KMS-11 (cell line): ENCODE results near the gene MID1.

ENCODE experiments used
- H2AFZ ChIP-seq: fragments of 200-600 bp; sonication (generic); 2 replicates; pipeline ENCODE4 v1.6.1; 2016; ENCODE audit warnings: antibody characterized with exemption, mixed run types, low read depth
- H3K27ac ChIP-seq: fragments of 200-600 bp; sonication (generic); 2 replicates; pipeline ENCODE4 v1.6.1; 2016; ENCODE audit warnings: mild to moderate bottlenecking, mixed run types
- H3K27me3 ChIP-seq: fragments of 200-600 bp; sonication (generic); 2 replicates; pipeline ENCODE4 v1.6.1; 2017; ENCODE audit warnings: mild to moderate bottlenecking, low read depth, mixed run types, moderate library complexity; ENCODE audit not compliant: insufficient read depth
- H3K36me3 ChIP-seq: fragments of 200-600 bp; sonication (generic); 2 replicates; pipeline ENCODE4 v1.6.1; 2017; ENCODE audit warnings: mild to moderate bottlenecking, mixed run types; ENCODE audit not compliant: insufficient read depth
- H3K4me1 ChIP-seq: fragments of 200-600 bp; sonication (generic); 2 replicates; pipeline ENCODE4 v1.6.1; 2016; ENCODE audit warnings: mild to moderate bottlenecking, low read depth, mixed run types; ENCODE audit not compliant: poor library complexity, severe bottlenecking
- H3K4me2 ChIP-seq: fragments of 200-600 bp; sonication (generic); 2 replicates; pipeline ENCODE4 v1.7.0; 2016; ENCODE audit warnings: mild to moderate bottlenecking, mixed run types
- H3K4me3 ChIP-seq: fragments of 200-600 bp; sonication (generic); IDR thresholded peaks from 2 replicates; pipeline ENCODE4 v1.6.1; 2017; ENCODE audit warnings: low read depth, low read length, mixed read lengths; ENCODE audit not compliant: insufficient read depth
- H3K79me2 ChIP-seq: fragments of 200-600 bp; sonication (generic); 2 replicates; pipeline ENCODE4 v1.6.1; 2016; ENCODE audit warnings: low read depth, mixed run types; ENCODE audit not compliant: insufficient read depth
- H3K9ac ChIP-seq: fragments of 200-600 bp; sonication (generic); 2 replicates; pipeline ENCODE4 v1.6.1; 2016; ENCODE audit warnings: mild to moderate bottlenecking, mixed run types
- H4K20me1 ChIP-seq: fragments of 200-600 bp; sonication (generic); 2 replicates; pipeline ENCODE4 v1.6.1; 2016; ENCODE audit warnings: mild to moderate bottlenecking, mixed run types; ENCODE audit not compliant: insufficient read depth
- TF ChIP-seq, protein P1 (sequence below): fragments of 200-600 bp; sonication (generic); conservative IDR thresholded peaks from 2 replicates; pipeline ENCODE4 v1.6.1; 2017; ENCODE audit warnings: low read depth, mild to moderate bottlenecking, antibody characterized with exemption, low read length, moderate library complexity, mixed read lengths

Gene MID1

GRCh38 chrX:10533696-10534365 lies 86.6 kb downstream of the MID1 start:
- Histone ChIP-seq H4K20me1 (no peaks in the 10 kb centered on the region), H3K9ac (no peak overlapping the region), H3K27me3 (no peaks in the 10 kb centered on the region), H3K4me1 (no peaks in the 10 kb centered on the region), H3K36me3 (no peaks in the 10 kb centered on the region), H3K4me3 (no peak overlapping the region), H3K27ac (no peak overlapping the region), H2AFZ (no peak overlapping the region), H3K79me2 (no peaks in the 10 kb centered on the region), H3K4me2 (no peak overlapping the region)
- TF ChIP-seq, protein P1, sequence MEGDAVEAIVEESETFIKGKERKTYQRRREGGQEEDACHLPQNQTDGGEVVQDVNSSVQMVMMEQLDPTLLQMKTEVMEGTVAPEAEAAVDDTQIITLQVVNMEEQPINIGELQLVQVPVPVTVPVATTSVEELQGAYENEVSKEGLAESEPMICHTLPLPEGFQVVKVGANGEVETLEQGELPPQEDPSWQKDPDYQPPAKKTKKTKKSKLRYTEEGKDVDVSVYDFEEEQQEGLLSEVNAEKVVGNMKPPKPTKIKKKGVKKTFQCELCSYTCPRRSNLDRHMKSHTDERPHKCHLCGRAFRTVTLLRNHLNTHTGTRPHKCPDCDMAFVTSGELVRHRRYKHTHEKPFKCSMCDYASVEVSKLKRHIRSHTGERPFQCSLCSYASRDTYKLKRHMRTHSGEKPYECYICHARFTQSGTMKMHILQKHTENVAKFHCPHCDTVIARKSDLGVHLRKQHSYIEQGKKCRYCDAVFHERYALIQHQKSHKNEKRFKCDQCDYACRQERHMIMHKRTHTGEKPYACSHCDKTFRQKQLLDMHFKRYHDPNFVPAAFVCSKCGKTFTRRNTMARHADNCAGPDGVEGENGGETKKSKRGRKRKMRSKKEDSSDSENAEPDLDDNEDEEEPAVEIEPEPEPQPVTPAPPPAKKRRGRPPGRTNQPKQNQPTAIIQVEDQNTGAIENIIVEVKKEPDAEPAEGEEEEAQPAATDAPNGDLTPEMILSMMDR = no peak

GRCh38 chrX:10531927-10532326 lies 88.5 kb downstream of the MID1 start:
- Histone ChIP-seq H3K79me2 (no peaks in the 10 kb centered on the region), H3K4me2 (no peak overlapping the region), H3K36me3 (no peaks in the 10 kb centered on the region), H3K4me1 (no peaks in the 10 kb centered on the region), H3K9ac (no peak overlapping the region), H4K20me1 (no peaks in the 10 kb centered on the region), H3K27me3 (no peaks in the 10 kb centered on the region), H3K4me3 (no peak overlapping the region), H3K27ac (no peak overlapping the region), H2AFZ (no peak overlapping the region)
- TF ChIP-seq, protein P1 = no peak

DNA sequence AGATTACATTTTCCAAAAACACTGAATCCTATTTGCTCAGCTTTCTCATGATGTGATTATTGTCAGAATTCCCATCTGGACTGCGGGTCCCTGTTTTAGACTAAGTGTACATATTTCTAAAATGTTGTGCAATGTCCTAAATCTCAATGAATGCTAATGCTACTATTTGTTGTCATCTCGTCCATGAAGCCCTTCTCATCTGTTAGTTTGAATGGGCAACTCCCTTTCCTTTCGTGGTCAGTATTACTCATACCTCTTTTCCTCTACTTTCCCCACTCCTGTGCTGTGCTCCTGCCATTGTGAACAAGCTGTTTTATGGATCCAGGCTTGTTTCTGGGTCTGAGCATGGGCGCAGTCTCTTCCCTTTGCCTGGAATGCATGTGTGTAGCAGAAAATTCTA lies 91.0 kb downstream of the MID1 start:
- Histone ChIP-seq H3K79me2 (no peaks in the 10 kb centered on the region), H3K27me3 (no peaks in the 10 kb centered on the region), H2AFZ (no peak overlapping the region), H3K4me3 (no peak overlapping the region), H3K27ac (no peak overlapping the region), H3K4me1 (no peaks in the 10 kb centered on the region), H4K20me1 (no peaks in the 10 kb centered on the region), H3K4me2 (no peak overlapping the region), H3K36me3 (no peaks in the 10 kb centered on the region), H3K9ac (no peak overlapping the region)
- TF ChIP-seq, protein P1 = no peak

GRCh38 chrX:10526451-10526850 lies 93.9 kb downstream of the MID1 start:
- H3K4me2 ChIP-seq = no peak overlapping the region
- H3K27me3 ChIP-seq = no peaks in the 10 kb centered on the region
- H3K9ac ChIP-seq = no peak overlapping the region
- no peaks in the 10 kb centered on the region for H3K36me3 ChIP-seq
- H2AFZ ChIP-seq = no peak overlapping the region
- TF ChIP-seq, protein P1 = no peak
- no peaks in the 10 kb centered on the region for H4K20me1 ChIP-seq
- no peak overlapping the region for H3K4me3 ChIP-seq
- H3K4me1 ChIP-seq = no peaks in the 10 kb centered on the region
- no peak overlapping the region for H3K27ac ChIP-seq
- H3K79me2 ChIP-seq = no peaks in the 10 kb centered on the region
